Dendritic cell treated with granulocyte-macrophage colony-stimulating factor and Interleukin-4, amounts not matched to agents 40 ng/mL and 50 ng/mL, for 4 days (primary cell): ENCODE measurements around the gene GCK.

Experiments used
- H3K27ac Mint-ChIP-seq: one replicate; pipeline ENCODE4 v1.8.0; 2022; ENCODE audit warnings: mild to moderate bottlenecking, mixed read lengths
- H3K27me3 Mint-ChIP-seq: one replicate; pipeline ENCODE4 v1.8.0; 2022; ENCODE audit warnings: mild to moderate bottlenecking, mixed read lengths
- H3K36me3 Mint-ChIP-seq: one replicate; pipeline ENCODE4 v1.8.0; 2022; ENCODE audit warnings: low read depth, mixed read lengths
- H3K4me1 Mint-ChIP-seq: one replicate; pipeline ENCODE4 v1.8.0; 2022; ENCODE audit warnings: low read depth, mixed read lengths
- H3K4me3 Mint-ChIP-seq: one replicate; pipeline ENCODE4 v1.8.0; 2022; ENCODE audit warnings: mild to moderate bottlenecking, moderate library complexity, mixed read lengths
- H3K9me3 Mint-ChIP-seq: one replicate; pipeline ENCODE4 v1.8.0; 2022; ENCODE audit warnings: mixed read lengths
- intact Hi-C: fragments of 100-400 bp; cut with micrococcal nuclease; formaldehyde crosslinking; loops from one replicate; pipeline ENCODE4 v1.15.0; 2022

GCK gene

GRCh38 chr7:44189286-44189992 is at the start of gene GCK:
Gene GCK, minus strand, starts transcription at chr7:44189439. Its CDS starts 486 bp downstream, at chr7:44188953.
- no peaks in the 10 kb centered on the region for H3K36me3 Mint-ChIP-seq

GRCh38 chr7:44238116-44238695 is 49.0 kb upstream of the GCK start:
- intact Hi-C loops: no loop called here
- Mint-ChIP-seq H3K4me3 (no peak overlapping the region), H3K27ac (no peak overlapping the region), H3K4me1 (peaks cover 15% of the 10 kb centered on the region), H3K9me3 (no peaks in the 10 kb centered on the region), H3K36me3 (no peaks in the 10 kb centered on the region), H3K27me3 (peaks cover 6% of the 10 kb centered on the region)

More at GRCh38 chr7:44189286-44189992, at the start of gene GCK:
- Mint-ChIP-seq H3K9me3 (peaks cover 7% of the 10 kb centered on the region), H3K27me3 (peaks cover 12% of the 10 kb centered on the region), H3K4me1 (peaks cover 5% of the 10 kb centered on the region), H3K27ac (no peak within 1 kb of the TSS), H3K4me3 (no peak within 1 kb of the TSS)
- intact Hi-C loops: no loop called here

- no peaks in the 10 kb centered on the region for H3K36me3 Mint-ChIP-seq
- intact Hi-C loops: no loop called here
- no peak overlapping the region for H3K27ac Mint-ChIP-seq
- H3K9me3 Mint-ChIP-seq: no peaks in the 10 kb centered on the region
- H3K27me3 Mint-ChIP-seq: peaks cover 6% of the 10 kb centered on the region
- H3K4me1 Mint-ChIP-seq: peaks cover 15% of the 10 kb centered on the region
- H3K4me3 Mint-ChIP-seq: no peak overlapping the region
These were observed 48.5 kb upstream of the GCK start for GRCh38 chr7:44237696-44238095.

- Mint-ChIP-seq H3K4me1 (peaks cover 15% of the 10 kb centered on the region), H3K4me3 (no peak overlapping the region), H3K9me3 (no peaks in the 10 kb centered on the region), H3K27me3 (no peaks in the 10 kb centered on the region), H3K27ac (peak overlapping the region; percentile 43), H3K36me3 (no peaks in the 10 kb centered on the region)
- intact Hi-C loops: no loop called here
These were observed 47.1 kb upstream of the GCK start for GRCh38 chr7:44236333-44236728.

GRCh38 chr7:44235582-44236332 is 46.5 kb upstream of the GCK start:
- no peaks in the 10 kb centered on the region for H3K36me3 Mint-ChIP-seq
- intact Hi-C loops: no loop called here
- H3K4me3 Mint-ChIP-seq: no peak overlapping the region
- H3K9me3 Mint-ChIP-seq: no peaks in the 10 kb centered on the region
- H3K27me3 Mint-ChIP-seq: no peaks in the 10 kb centered on the region
- peak overlapping the region; percentile 43 for H3K27ac Mint-ChIP-seq
- peaks cover 11% of the 10 kb centered on the region for H3K4me1 Mint-ChIP-seq

GRCh38 chr7:44235066-44235465 is 45.8 kb upstream of the GCK start:
- no peak overlapping the region for H3K27ac Mint-ChIP-seq

GRCh38 chr7:44232901-44233715 is 43.9 kb upstream of the GCK start:
- intact Hi-C loops: no loop called here
- Mint-ChIP-seq H3K4me1 (peaks cover 9% of the 10 kb centered on the region), H3K27me3 (no peaks in the 10 kb centered on the region), H3K36me3 (no peaks in the 10 kb centered on the region), H3K27ac (no peak overlapping the region), H3K9me3 (no peaks in the 10 kb centered on the region), H3K4me3 (no peak overlapping the region)

More at GRCh38 chr7:44235066-44235465, 45.8 kb upstream of the GCK start:
- Mint-ChIP-seq H3K27me3 (no peaks in the 10 kb centered on the region), H3K4me3 (no peak overlapping the region), H3K36me3 (no peaks in the 10 kb centered on the region), H3K9me3 (no peaks in the 10 kb centered on the region), H3K4me1 (peaks cover 9% of the 10 kb centered on the region)
- intact Hi-C loops: no loop called here

- no peaks in the 10 kb centered on the region for H3K27me3 Mint-ChIP-seq
- no peak overlapping the region for H3K27ac Mint-ChIP-seq
- no peak overlapping the region for H3K4me3 Mint-ChIP-seq
- H3K4me1 Mint-ChIP-seq: peaks cover 9% of the 10 kb centered on the region
- H3K36me3 Mint-ChIP-seq: no peaks in the 10 kb centered on the region
- intact Hi-C loops: no loop called here
- no peaks in the 10 kb centered on the region for H3K9me3 Mint-ChIP-seq
These were observed 43.2 kb upstream of the GCK start for GRCh38 chr7:44232396-44232795.

- H3K9me3 Mint-ChIP-seq: no peaks in the 10 kb centered on the region
- peaks cover under 1% of the 10 kb centered on the region for H3K4me1 Mint-ChIP-seq
- H3K36me3 Mint-ChIP-seq: no peaks in the 10 kb centered on the region
- peaks cover 3% of the 10 kb centered on the region for H3K27me3 Mint-ChIP-seq
- intact Hi-C loops: no loop called here
- H3K27ac Mint-ChIP-seq: no peak overlapping the region
- no peak overlapping the region for H3K4me3 Mint-ChIP-seq
These were observed 41.8 kb upstream of the GCK start for GRCh38 chr7:44231088-44231487.

GRCh38 chr7:44230286-44230685 is 41.0 kb upstream of the GCK start:
- H3K4me3 Mint-ChIP-seq: no peak overlapping the region
- intact Hi-C loops: no loop called here
- H3K4me1 Mint-ChIP-seq: no peaks in the 10 kb centered on the region
- H3K9me3 Mint-ChIP-seq: no peaks in the 10 kb centered on the region
- H3K36me3 Mint-ChIP-seq: no peaks in the 10 kb centered on the region
- no peak overlapping the region for H3K27ac Mint-ChIP-seq
- peaks cover 6% of the 10 kb centered on the region for H3K27me3 Mint-ChIP-seq

GRCh38 chr7:44229546-44230105 is 40.4 kb upstream of the GCK start:
- intact Hi-C loops: no loop called here
- Mint-ChIP-seq H3K4me3 (no peak overlapping the region), H3K27ac (no peak overlapping the region), H3K27me3 (peaks cover 6% of the 10 kb centered on the region), H3K9me3 (no peaks in the 10 kb centered on the region), H3K4me1 (no peaks in the 10 kb centered on the region), H3K36me3 (no peaks in the 10 kb centered on the region)

- H3K36me3 Mint-ChIP-seq: no peaks in the 10 kb centered on the region
- no peaks in the 10 kb centered on the region for H3K4me1 Mint-ChIP-seq
- peaks cover 6% of the 10 kb centered on the region for H3K27me3 Mint-ChIP-seq
- intact Hi-C loops: no loop called here
- H3K9me3 Mint-ChIP-seq: no peaks in the 10 kb centered on the region
- H3K4me3 Mint-ChIP-seq: no peak overlapping the region
- H3K27ac Mint-ChIP-seq: no peak overlapping the region
These were observed 39.5 kb upstream of the GCK start for GRCh38 chr7:44228571-44229350.

GRCh38 chr7:44227911-44228310 is 38.7 kb upstream of the GCK start:
- no peak overlapping the region for H3K27ac Mint-ChIP-seq
- H3K36me3 Mint-ChIP-seq: no peaks in the 10 kb centered on the region
- H3K9me3 Mint-ChIP-seq: no peaks in the 10 kb centered on the region
- H3K4me3 Mint-ChIP-seq: no peak overlapping the region
- H3K27me3 Mint-ChIP-seq: peaks cover 6% of the 10 kb centered on the region
- no peaks in the 10 kb centered on the region for H3K4me1 Mint-ChIP-seq
- intact Hi-C loops: no loop called here
